K562 (cell line): Measurements from ENCODE around the gene MED16. TPM values are rescaled to one million over a fixed set of nuclear protein-coding genes. Genes with fewer than 3 reads are reported as not detected.
A peak's percentile ranks its signal among the peaks of the same experiment; 100 is the strongest.

ENCODE experiments used
- ATAC-seq: fragments of 200-7000 bp; cut with Tn5 transposase; 3 replicates; pipeline ENCODE4 v1.9.1; 2020; ENCODE audit warnings: moderate library complexity
- BruUV-seq: library from RNA; stranded (reverse); fragments of 400-500 nt; replicated peaks from 2 replicates; lab custom pipeline; 2021; lab: Mats Ljungman, UMichigan
- CTCF ChIA-PET: fragments of 300-600 bp; formaldehyde crosslinking; extraction: SDS; loops from one replicate; lab custom pipeline; 2021; ENCODE audit warnings: low intra/inter-chr PET ratio; lab: Yijun Ruan, JAX
- POLR2A ChIA-PET: fragments of 300-600, 350-650 bp; sonication (Branson Sonifier 250); formaldehyde crosslinking; extraction: SDS; loops from one replicate; lab custom pipeline; 2021; ENCODE audit warnings: antibody characterized with exemption, inconsistent platforms; lab: Yijun Ruan, JAX
- DNase-seq, 4 experiments: peaks; one replicate each; pipeline versions ENCODE4 v3.0.0 to v3.0.0-alpha.2; 2011 to 2018; ENCODE audit warnings: low spot score in 3 of 4, mixed read lengths in 3 of 4; ENCODE audit errors: extremely low read depth in 1 of 4
- FAIRE-seq: peaks from 2 replicates; lab custom pipeline; 2011; peaks lifted over from hg19 to GRCh38; lab: Jason Lieb, UNC
- H2AFZ ChIP-seq: 2 replicates; pipeline ENCODE4 v1.6.0; 2011; ENCODE audit warnings: low read depth, low read length, control low read depth, inconsistent platforms
- H3K27ac ChIP-seq: fragments of 200-600 bp; 3 replicates; pipeline ENCODE4 v1.8.0; 2011; ENCODE audit warnings: low read depth, mild to moderate bottlenecking, control low read depth, inconsistent platforms, low read length, moderate library complexity, mixed read lengths; ENCODE audit errors: extremely low read depth
- H3K27me3 ChIP-seq, 2 experiments: fragments of 300-600 bp in 1 of 2; 2 replicates in 1 of 2; 3 replicates in 1 of 2; pipeline versions ENCODE4 v1.6.0 to v1.8.0; 2011; ENCODE audit warnings: inconsistent platforms in 2 of 2, low read length in 2 of 2, mild to moderate bottlenecking in 1 of 2, mixed read lengths in 1 of 2, moderate library complexity in 1 of 2; ENCODE audit not compliant: control insufficient read depth in 2 of 2, insufficient read depth in 2 of 2
- H3K36me3 ChIP-seq: fragments of 300-600 bp; 3 replicates; pipeline ENCODE4 v1.8.0; 2011; ENCODE audit warnings: mild to moderate bottlenecking, low read length, inconsistent platforms; ENCODE audit not compliant: control insufficient read depth, insufficient read depth
- H3K4me1 ChIP-seq, 2 experiments: fragments of 200-600 bp in 1 of 2; replicated peaks in 1 of 2; 2 replicates in 1 of 2; 3 replicates in 1 of 2; pipeline versions ENCODE4 v1.5.1 to v1.8.0; 2011; ENCODE audit warnings: inconsistent platforms in 2 of 2, low read length in 2 of 2, mild to moderate bottlenecking in 1 of 2, mixed read lengths in 1 of 2, moderate library complexity in 1 of 2; ENCODE audit not compliant: control insufficient read depth in 2 of 2, insufficient read depth in 2 of 2
- H3K4me2 ChIP-seq: 2 replicates; pipeline ENCODE4 v1.6.1; 2011; ENCODE audit warnings: low read length, control low read depth, inconsistent platforms, mixed read lengths; ENCODE audit not compliant: insufficient read depth
- H3K4me3 ChIP-seq: fragments of 200-600 bp; sonication (generic), shearing (Covaris generic); 2 replicates; pipeline ENCODE4 v1.5.1; 2016; ENCODE audit warnings: control low read depth, inconsistent platforms
- H3K79me2 ChIP-seq: fragments of 200-600 bp; 3 replicates; pipeline ENCODE4 v1.8.0; 2011; ENCODE audit warnings: low read length, inconsistent platforms; ENCODE audit not compliant: control insufficient read depth, insufficient read depth
- H3K9ac ChIP-seq, 2 experiments: 2 replicates each; pipeline versions ENCODE4 v1.6.0 to v1.6.1; 2011; ENCODE audit warnings: low read depth in 2 of 2, low read length in 2 of 2, control low read depth in 1 of 2, inconsistent platforms in 1 of 2, mild to moderate bottlenecking in 1 of 2, mixed read lengths in 1 of 2; ENCODE audit not compliant: insufficient read depth in 1 of 2
- H3K9me1 ChIP-seq: one replicate; pipeline ENCODE4 v1.6.0; 2011; ENCODE audit warnings: inconsistent platforms, mild to moderate bottlenecking, low read length, moderate library complexity; ENCODE audit not compliant: control insufficient read depth, insufficient read depth
- H3K9me3 ChIP-seq: replicated peaks from 2 replicates; pipeline ENCODE4 v1.5.1; 2011; ENCODE audit warnings: low read depth, low read length, inconsistent platforms; ENCODE audit not compliant: control insufficient read depth, insufficient read depth
- H4K20me1 ChIP-seq: replicated peaks from 2 replicates; pipeline ENCODE4 v1.6.1; 2011; ENCODE audit warnings: low read length, inconsistent platforms, mixed read lengths; ENCODE audit not compliant: control insufficient read depth, insufficient read depth
- DEAF1 ChIP-seq: fragments of 450-650 bp; formaldehyde crosslinking; IDR thresholded peaks from 2 replicates; pipeline ENCODE4 v1.4.0; 2020; ENCODE audit warnings: mild to moderate bottlenecking, moderate library complexity
- POLR2G ChIP-seq: fragments of 200-400 bp; formaldehyde crosslinking; IDR thresholded peaks from 2 replicates; pipeline ENCODE4 v1.6.1; 2017; ENCODE audit warnings: low read depth, mild to moderate bottlenecking, antibody characterized with exemption, low read length, moderate library complexity
- TFE3 ChIP-seq: fragments of 450-650 bp; formaldehyde crosslinking; IDR thresholded peaks from 2 replicates; pipeline ENCODE4 v1.4.0; 2020; ENCODE audit warnings: mild to moderate bottlenecking, mixed read lengths
- WGBS: fragments of 100-300 bp; shearing (Covaris generic); methylation state at CpG from one replicate; pipeline ENCODE4 v1.1.6; 2016; ENCODE audit warnings: low coverage, mixed read lengths; ENCODE audit not compliant: insufficient coverage; ENCODE audit errors: missing lambda C conversion rate; 5-methylcytosine and 5-hydroxymethylcytosine counted together
- in situ Hi-C: fragments of 300-500 bp; cut with MboI; formaldehyde crosslinking; loops from 4 replicates; pipeline ENCODE4 v1.15.0; 2018; ENCODE audit warnings: inconsistent platforms, mixed read lengths
- intact Hi-C: fragments of 100-400 bp; cut with micrococcal nuclease; formaldehyde crosslinking; loops from 2 replicates; pipeline ENCODE4 v1.14.2; 2022
- polyA plus RNA-seq, 8 experiments: library from polyadenylated mRNA; depleted of rRNA in 4 of 8; stranded (reverse) in 5 of 8; unstranded in 3 of 8; fragments of >200 nt; fragmentation: Nextera tagmentation in 2 of 8; fragmentation: Illumina TruSeq in 1 of 8; extraction: Ambion mirVana in 2 of 8; extraction: Trizol in 1 of 8; gene quantifications; 2 replicates each; pipeline versions ENCODE4 v1.2.1 to v1.2.3, GENCODE V29; 2011 to 2014; ENCODE audit warnings: inconsistent platforms in 1 of 8, missing spikeins in 1 of 8
- total RNA-seq, 7 experiments: library from RNA; depleted of rRNA in 6 of 7; stranded (reverse); fragments of >200 nt in 6 of 7; fragmentation: Illumina TruSeq in 2 of 7; extraction: Trizol in 2 of 7; gene quantifications; 2 replicates each; pipeline versions ENCODE4 v1.2.1 to v1.2.3, GENCODE V29; 2011 to 2021; ENCODE audit warnings: low replicate concordance in 1 of 7

MED16 gene
- total and polyA plus RNA-seq, 9 of the 15 experiments (the other 6 are each of a cell fraction or from before 2014, with no cell fraction given), result 0.89 to 59.9 (median 8.6) TPM

GRCh38 chr19:938233-938923, 45.4 kb upstream of the MED16 start:
- in situ Hi-C loops, result no loop called here
- whole genome bisulfite sequencing, result 93% methylated on average over 19 of the region's 23 CpGs
- ChIA-PET POLR2A (interaction anchor here (0.6 to 1.3 kb wide), 5 partner anchors 10 to 582 kb away, joined by 3 to 4 read pairs (median 3); no protein-coding TSS in a partner anchor), CTCF (no interaction called here)
- no TSS peak for BruUV-seq
- DNase-seq (no peak), FAIRE-seq (no peak)
- no peak overlapping the region for H3K27ac ChIP-seq
- peaks cover 0 to 57% of the 10 kb centered on the region in 2 experiments; a peak in 4 of 5 replicates for H3K4me1 ChIP-seq
- no peak overlapping the region for H3K4me2 ChIP-seq
- H3K36me3 ChIP-seq, result peaks cover 76% of the 10 kb centered on the region; the same call in 2 of the 3 replicates
- no peak overlapping the region for H3K4me3 ChIP-seq
- peaks cover 4% of the 10 kb centered on the region for H3K9me1 ChIP-seq
- H3K79me2 ChIP-seq, result peaks cover 83% of the 10 kb centered on the region
- H3K27me3 ChIP-seq, result no peaks in the 10 kb centered on the region
- TF ChIP-seq DEAF1 (no peak), POLR2G (0 out of 2 replicates have a peak, but pooled peaks have one; percentile 28), TFE3 (CRISPR knock-in tag) (peak; percentile 55)
- TF ChIP-seq, all 486 proteins: peak for 2
- Histone ChIP-seq H3K9me3 (no peaks in the 10 kb centered on the region), H4K20me1 (0 out of 2 replicates have a peak, but pooled peaks cover 3% of the 10 kb centered on the region), H3K9ac (peak overlapping the region in 1 of 2 experiments; percentile 35; a peak in 1 of 4 replicates), H2AFZ (no peak overlapping the region)
- ATAC-seq, result no peak
- intact Hi-C loops, result no loop called here
